ENCODE results near the gene CBFA2T3. TPM values are rescaled to one million over a fixed set of nuclear protein-coding genes. Genes with fewer than 3 reads are reported as not detected.

Gene CBFA2T3
- total and polyA plus RNA-seq, 2 of the 13 experiments (the other 11 are each of a cell fraction or from before 2014, with no cell fraction given): 0.05 TPM; not detected in 1

DNA sequence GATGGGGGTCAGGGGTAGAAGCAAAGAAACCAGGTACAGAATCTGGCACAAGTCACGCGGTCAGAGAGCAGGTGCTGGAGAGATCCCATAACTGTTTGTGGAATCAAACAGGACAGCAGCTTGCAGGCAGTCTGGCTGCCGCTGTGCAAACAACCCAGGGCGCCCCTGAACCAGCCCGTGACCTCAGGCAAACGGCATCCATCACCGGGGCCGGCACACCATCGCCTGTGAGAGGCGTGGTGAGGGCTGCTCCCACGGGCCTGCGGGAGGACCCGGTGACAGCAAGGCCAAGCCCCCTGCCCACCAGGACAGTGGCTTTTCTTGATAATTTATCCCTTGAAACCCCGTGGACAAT is 47.9 kb downstream of the CBFA2T3 start (continued):
- TF ChIP-seq, protein P1, sequence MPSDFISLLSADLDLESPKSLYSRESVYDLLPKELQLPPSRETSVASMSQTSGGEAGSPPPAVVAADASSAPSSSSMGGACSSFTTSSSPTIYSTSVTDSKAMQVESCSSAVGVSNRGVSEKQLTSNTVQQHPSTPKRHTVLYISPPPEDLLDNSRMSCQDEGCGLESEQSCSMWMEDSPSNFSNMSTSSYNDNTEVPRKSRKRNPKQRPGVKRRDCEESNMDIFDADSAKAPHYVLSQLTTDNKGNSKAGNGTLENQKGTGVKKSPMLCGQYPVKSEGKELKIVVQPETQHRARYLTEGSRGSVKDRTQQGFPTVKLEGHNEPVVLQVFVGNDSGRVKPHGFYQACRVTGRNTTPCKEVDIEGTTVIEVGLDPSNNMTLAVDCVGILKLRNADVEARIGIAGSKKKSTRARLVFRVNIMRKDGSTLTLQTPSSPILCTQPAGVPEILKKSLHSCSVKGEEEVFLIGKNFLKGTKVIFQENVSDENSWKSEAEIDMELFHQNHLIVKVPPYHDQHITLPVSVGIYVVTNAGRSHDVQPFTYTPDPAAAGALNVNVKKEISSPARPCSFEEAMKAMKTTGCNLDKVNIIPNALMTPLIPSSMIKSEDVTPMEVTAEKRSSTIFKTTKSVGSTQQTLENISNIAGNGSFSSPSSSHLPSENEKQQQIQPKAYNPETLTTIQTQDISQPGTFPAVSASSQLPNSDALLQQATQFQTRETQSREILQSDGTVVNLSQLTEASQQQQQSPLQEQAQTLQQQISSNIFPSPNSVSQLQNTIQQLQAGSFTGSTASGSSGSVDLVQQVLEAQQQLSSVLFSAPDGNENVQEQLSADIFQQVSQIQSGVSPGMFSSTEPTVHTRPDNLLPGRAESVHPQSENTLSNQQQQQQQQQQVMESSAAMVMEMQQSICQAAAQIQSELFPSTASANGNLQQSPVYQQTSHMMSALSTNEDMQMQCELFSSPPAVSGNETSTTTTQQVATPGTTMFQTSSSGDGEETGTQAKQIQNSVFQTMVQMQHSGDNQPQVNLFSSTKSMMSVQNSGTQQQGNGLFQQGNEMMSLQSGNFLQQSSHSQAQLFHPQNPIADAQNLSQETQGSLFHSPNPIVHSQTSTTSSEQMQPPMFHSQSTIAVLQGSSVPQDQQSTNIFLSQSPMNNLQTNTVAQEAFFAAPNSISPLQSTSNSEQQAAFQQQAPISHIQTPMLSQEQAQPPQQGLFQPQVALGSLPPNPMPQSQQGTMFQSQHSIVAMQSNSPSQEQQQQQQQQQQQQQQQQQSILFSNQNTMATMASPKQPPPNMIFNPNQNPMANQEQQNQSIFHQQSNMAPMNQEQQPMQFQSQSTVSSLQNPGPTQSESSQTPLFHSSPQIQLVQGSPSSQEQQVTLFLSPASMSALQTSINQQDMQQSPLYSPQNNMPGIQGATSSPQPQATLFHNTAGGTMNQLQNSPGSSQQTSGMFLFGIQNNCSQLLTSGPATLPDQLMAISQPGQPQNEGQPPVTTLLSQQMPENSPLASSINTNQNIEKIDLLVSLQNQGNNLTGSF (CRISPR knock-in tag; IDR thresholded peaks at IDR 0.05): no peak
- TF ChIP-seq ZNF296 (CRISPR knock-in tag; conservative IDR thresholded peaks at IDR 0.05): no peak
- TF ChIP-seq GZF1 (CRISPR knock-in tag; IDR thresholded peaks at IDR 0.05): no peak
- TF ChIP-seq ZNF101 (CRISPR knock-in tag; IDR thresholded peaks at IDR 0.05; ENCODE audit: borderline replicate concordance, low read depth): no peak
- TF ChIP-seq ZNF878 (CRISPR knock-in tag; IDR thresholded peaks at IDR 0.05): no peak
- TF ChIP-seq ZNF543 (CRISPR knock-in tag; IDR thresholded peaks at IDR 0.05): no peak
- TF ChIP-seq NAIF1 (CRISPR knock-in tag; IDR thresholded peaks at IDR 0.05; ENCODE audit: borderline replicate concordance): no peak
- peak; percentile 53; the same call in 1 of the 2 replicates for TF ChIP-seq HOXA3 (CRISPR knock-in tag; IDR thresholded peaks at IDR 0.05)
- TF ChIP-seq, protein P2, sequence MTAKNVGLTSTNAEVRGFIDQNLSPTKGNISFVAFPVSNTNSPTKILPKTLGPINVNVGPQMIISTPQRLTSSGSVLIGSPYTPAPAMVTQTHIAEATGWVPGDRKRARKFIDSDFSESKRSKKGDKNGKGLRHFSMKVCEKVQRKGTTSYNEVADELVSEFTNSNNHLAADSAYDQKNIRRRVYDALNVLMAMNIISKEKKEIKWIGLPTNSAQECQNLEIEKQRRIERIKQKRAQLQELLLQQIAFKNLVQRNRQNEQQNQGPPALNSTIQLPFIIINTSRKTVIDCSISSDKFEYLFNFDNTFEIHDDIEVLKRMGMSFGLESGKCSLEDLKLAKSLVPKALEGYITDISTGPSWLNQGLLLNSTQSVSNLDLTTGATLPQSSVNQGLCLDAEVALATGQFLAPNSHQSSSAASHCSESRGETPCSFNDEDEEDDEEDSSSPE (CRISPR knock-in tag; IDR thresholded peaks at IDR 0.05): no peak
- TF ChIP-seq ZNF331 (CRISPR knock-in tag; IDR thresholded peaks at IDR 0.05): no peak
- no peak for TF ChIP-seq NFIC (IDR thresholded peaks at IDR 0.05; ENCODE audit: low read length)
- TF ChIP-seq, protein P3, sequence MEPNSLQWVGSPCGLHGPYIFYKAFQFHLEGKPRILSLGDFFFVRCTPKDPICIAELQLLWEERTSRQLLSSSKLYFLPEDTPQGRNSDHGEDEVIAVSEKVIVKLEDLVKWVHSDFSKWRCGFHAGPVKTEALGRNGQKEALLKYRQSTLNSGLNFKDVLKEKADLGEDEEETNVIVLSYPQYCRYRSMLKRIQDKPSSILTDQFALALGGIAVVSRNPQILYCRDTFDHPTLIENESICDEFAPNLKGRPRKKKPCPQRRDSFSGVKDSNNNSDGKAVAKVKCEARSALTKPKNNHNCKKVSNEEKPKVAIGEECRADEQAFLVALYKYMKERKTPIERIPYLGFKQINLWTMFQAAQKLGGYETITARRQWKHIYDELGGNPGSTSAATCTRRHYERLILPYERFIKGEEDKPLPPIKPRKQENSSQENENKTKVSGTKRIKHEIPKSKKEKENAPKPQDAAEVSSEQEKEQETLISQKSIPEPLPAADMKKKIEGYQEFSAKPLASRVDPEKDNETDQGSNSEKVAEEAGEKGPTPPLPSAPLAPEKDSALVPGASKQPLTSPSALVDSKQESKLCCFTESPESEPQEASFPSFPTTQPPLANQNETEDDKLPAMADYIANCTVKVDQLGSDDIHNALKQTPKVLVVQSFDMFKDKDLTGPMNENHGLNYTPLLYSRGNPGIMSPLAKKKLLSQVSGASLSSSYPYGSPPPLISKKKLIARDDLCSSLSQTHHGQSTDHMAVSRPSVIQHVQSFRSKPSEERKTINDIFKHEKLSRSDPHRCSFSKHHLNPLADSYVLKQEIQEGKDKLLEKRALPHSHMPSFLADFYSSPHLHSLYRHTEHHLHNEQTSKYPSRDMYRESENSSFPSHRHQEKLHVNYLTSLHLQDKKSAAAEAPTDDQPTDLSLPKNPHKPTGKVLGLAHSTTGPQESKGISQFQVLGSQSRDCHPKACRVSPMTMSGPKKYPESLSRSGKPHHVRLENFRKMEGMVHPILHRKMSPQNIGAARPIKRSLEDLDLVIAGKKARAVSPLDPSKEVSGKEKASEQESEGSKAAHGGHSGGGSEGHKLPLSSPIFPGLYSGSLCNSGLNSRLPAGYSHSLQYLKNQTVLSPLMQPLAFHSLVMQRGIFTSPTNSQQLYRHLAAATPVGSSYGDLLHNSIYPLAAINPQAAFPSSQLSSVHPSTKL (CRISPR knock-in tag; IDR thresholded peaks at IDR 0.05): peak; percentile 26; the same call in 1 of the 2 replicates
- peak; percentile 73 for TF ChIP-seq FOXA3 (CRISPR knock-in tag; IDR thresholded peaks at IDR 0.05)
- TF ChIP-seq, protein P4, sequence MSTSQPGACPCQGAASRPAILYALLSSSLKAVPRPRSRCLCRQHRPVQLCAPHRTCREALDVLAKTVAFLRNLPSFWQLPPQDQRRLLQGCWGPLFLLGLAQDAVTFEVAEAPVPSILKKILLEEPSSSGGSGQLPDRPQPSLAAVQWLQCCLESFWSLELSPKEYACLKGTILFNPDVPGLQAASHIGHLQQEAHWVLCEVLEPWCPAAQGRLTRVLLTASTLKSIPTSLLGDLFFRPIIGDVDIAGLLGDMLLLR (CRISPR knock-in tag; IDR thresholded peaks at IDR 0.05): no peak
- TF ChIP-seq ZNF282 (IDR thresholded peaks at IDR 0.05; ENCODE audit: partially characterized antibody): no peak
- TF ChIP-seq, protein P5, sequence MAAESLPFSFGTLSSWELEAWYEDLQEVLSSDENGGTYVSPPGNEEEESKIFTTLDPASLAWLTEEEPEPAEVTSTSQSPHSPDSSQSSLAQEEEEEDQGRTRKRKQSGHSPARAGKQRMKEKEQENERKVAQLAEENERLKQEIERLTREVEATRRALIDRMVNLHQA (CRISPR knock-in tag; IDR thresholded peaks at IDR 0.05): no peak
- no peak for TF ChIP-seq ZNF550 (CRISPR knock-in tag; IDR thresholded peaks at IDR 0.05; ENCODE audit: borderline replicate concordance)
- TF ChIP-seq ZNF761 (CRISPR knock-in tag; conservative IDR thresholded peaks at IDR 0.05): no peak
- TF ChIP-seq FOXK2 (IDR thresholded peaks at IDR 0.05): no peak
- TF ChIP-seq ELF4 (CRISPR knock-in tag; IDR thresholded peaks at IDR 0.05; ENCODE audit: borderline replicate concordance): no peak

Data from HepG2 (cell line).